K562 (cell line): Measurements from ENCODE around the gene TPRX2. TPM values are rescaled to one million over a fixed set of nuclear protein-coding genes. Genes with fewer than 3 reads are reported as not detected.
A peak's percentile ranks its signal among the peaks of the same experiment; 100 is the strongest.

Experiments used
- AFF4 ChIP-seq: sonication (generic); formaldehyde crosslinking; IDR thresholded peaks from 2 replicates; pipeline ENCODE4 v1.8.0; 2023; ENCODE audit warnings: mild to moderate bottlenecking, missing genetic modification reagents
- CBFA2T3 ChIP-seq: fragments of 450-650 bp; IDR thresholded peaks from 2 replicates; pipeline ENCODE4 v1.6.1; 2017
- CC2D1A ChIP-seq: fragments of 450-650 bp; IDR thresholded peaks from 2 replicates; pipeline ENCODE4 v1.6.1; 2017; ENCODE audit warnings: mild to moderate bottlenecking
- KAT7 ChIP-seq: sonication (generic); formaldehyde crosslinking; IDR thresholded peaks from 2 replicates; pipeline ENCODE4 v1.8.0; 2022; ENCODE audit warnings: missing genetic modification reagents, mild to moderate bottlenecking, borderline replicate concordance
- KDM2B ChIP-seq: fragments of 250-450 bp; sonication (Bioruptor Pico); IDR thresholded peaks from 2 replicates; pipeline ENCODE4 v1.8.0; 2021; ENCODE audit warnings: mild to moderate bottlenecking, moderate library complexity
- NFYB ChIP-seq: IDR thresholded peaks from 2 replicates; pipeline ENCODE4 v1.6.1; 2011; ENCODE audit warnings: mild to moderate bottlenecking, moderate library complexity; ENCODE audit not compliant: insufficient read length; ENCODE audit errors: extremely low read depth
- POLR2B ChIP-seq: fragments of 450-650 bp; IDR thresholded peaks from 2 replicates; pipeline ENCODE4 v1.6.1; 2018; ENCODE audit warnings: low read depth; ENCODE audit not compliant: partially characterized antibody
- RBM14 ChIP-seq: fragments of 200-400 bp; formaldehyde crosslinking; IDR thresholded peaks from 2 replicates; pipeline ENCODE4 v1.6.1; 2018; ENCODE audit warnings: low read depth, mild to moderate bottlenecking, low read length, moderate library complexity, borderline replicate concordance; ENCODE audit not compliant: insufficient read depth
- RNF2 ChIP-seq: sonication (generic); IDR thresholded peaks from 2 replicates; pipeline ENCODE4 v1.6.1; 2016
- TRIM24 ChIP-seq, 2 experiments: fragments of 450-650 bp; IDR thresholded peaks; 2 replicates each; pipeline ENCODE4 v1.6.1; 2016
- ZBTB33 ChIP-seq: sonication (generic); formaldehyde crosslinking; IDR thresholded peaks from 2 replicates; pipeline ENCODE4 v1.8.1; 2023; ENCODE audit warnings: mild to moderate bottlenecking, missing genetic modification reagents
- ZFPM2 ChIP-seq: fragments of 250-450 bp; sonication (Bioruptor Pico); IDR thresholded peaks from 2 replicates; pipeline ENCODE4 v1.5.1; 2022; ENCODE audit warnings: mild to moderate bottlenecking
- ZNF311 ChIP-seq: fragments of 250-450 bp; sonication (Bioruptor Pico); IDR thresholded peaks from 2 replicates; pipeline ENCODE4 v1.4.0; 2020; ENCODE audit warnings: mild to moderate bottlenecking, moderate library complexity
- polyA plus RNA-seq, 8 experiments: library from polyadenylated mRNA; depleted of rRNA in 4 of 8; stranded (reverse) in 5 of 8; unstranded in 3 of 8; fragments of >200 nt; fragmentation: Nextera tagmentation in 2 of 8; fragmentation: Illumina TruSeq in 1 of 8; extraction: Ambion mirVana in 2 of 8; extraction: Trizol in 1 of 8; gene quantifications; 2 replicates each; pipeline versions ENCODE4 v1.2.1 to v1.2.3, GENCODE V29; 2011 to 2014; ENCODE audit warnings: inconsistent platforms in 1 of 8, missing spikeins in 1 of 8
- total RNA-seq, 7 experiments: library from RNA; depleted of rRNA in 6 of 7; stranded (reverse); fragments of >200 nt in 6 of 7; fragmentation: Illumina TruSeq in 2 of 7; extraction: Trizol in 2 of 7; gene quantifications; 2 replicates each; pipeline versions ENCODE4 v1.2.1 to v1.2.3, GENCODE V29; 2011 to 2021; ENCODE audit warnings: low replicate concordance in 1 of 7
- TF ChIP-seq, protein P1 (sequence below): sonication (generic); formaldehyde crosslinking; IDR thresholded peaks from 2 replicates; pipeline ENCODE4 v1.8.1; 2023; ENCODE audit warnings: mild to moderate bottlenecking, missing genetic modification reagents
- TF ChIP-seq, protein P2 (sequence below): fragments of 250-450 bp; sonication (Bioruptor Pico); IDR thresholded peaks from 2 replicates; pipeline ENCODE4 v1.8.0; 2022; ENCODE audit warnings: moderate library complexity, mild to moderate bottlenecking, inconsistent platforms

The TPRX2 gene
- total and polyA plus RNA-seq, 9 of the 15 experiments (the other 6 are each of a cell fraction or from before 2014, with no cell fraction given), result not detected

- TF ChIP-seq, protein P1, sequence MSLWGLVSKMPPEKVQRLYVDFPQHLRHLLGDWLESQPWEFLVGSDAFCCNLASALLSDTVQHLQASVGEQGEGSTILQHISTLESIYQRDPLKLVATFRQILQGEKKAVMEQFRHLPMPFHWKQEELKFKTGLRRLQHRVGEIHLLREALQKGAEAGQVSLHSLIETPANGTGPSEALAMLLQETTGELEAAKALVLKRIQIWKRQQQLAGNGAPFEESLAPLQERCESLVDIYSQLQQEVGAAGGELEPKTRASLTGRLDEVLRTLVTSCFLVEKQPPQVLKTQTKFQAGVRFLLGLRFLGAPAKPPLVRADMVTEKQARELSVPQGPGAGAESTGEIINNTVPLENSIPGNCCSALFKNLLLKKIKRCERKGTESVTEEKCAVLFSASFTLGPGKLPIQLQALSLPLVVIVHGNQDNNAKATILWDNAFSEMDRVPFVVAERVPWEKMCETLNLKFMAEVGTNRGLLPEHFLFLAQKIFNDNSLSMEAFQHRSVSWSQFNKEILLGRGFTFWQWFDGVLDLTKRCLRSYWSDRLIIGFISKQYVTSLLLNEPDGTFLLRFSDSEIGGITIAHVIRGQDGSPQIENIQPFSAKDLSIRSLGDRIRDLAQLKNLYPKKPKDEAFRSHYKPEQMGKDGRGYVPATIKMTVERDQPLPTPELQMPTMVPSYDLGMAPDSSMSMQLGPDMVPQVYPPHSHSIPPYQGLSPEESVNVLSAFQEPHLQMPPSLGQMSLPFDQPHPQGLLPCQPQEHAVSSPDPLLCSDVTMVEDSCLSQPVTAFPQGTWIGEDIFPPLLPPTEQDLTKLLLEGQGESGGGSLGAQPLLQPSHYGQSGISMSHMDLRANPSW (CRISPR knock-in tag), result no peak
- peak; percentile 49; the same call in 1 of the 2 replicates for TF ChIP-seq AFF4 (CRISPR knock-in tag)
- TF ChIP-seq ZFPM2, result no peak
- peak; percentile 88 for TF ChIP-seq POLR2B
- TF ChIP-seq KDM2B (CRISPR knock-in tag), result no peak
- TF ChIP-seq RNF2, result peak; percentile 81
- TF ChIP-seq NFYB, result peak; percentile 83
- TF ChIP-seq TRIM24 (IDR thresholded peaks at IDR 0.05), result peak; percentile 99
- TF ChIP-seq KAT7 (CRISPR knock-in tag), result no peak
- TF ChIP-seq, protein P2, sequence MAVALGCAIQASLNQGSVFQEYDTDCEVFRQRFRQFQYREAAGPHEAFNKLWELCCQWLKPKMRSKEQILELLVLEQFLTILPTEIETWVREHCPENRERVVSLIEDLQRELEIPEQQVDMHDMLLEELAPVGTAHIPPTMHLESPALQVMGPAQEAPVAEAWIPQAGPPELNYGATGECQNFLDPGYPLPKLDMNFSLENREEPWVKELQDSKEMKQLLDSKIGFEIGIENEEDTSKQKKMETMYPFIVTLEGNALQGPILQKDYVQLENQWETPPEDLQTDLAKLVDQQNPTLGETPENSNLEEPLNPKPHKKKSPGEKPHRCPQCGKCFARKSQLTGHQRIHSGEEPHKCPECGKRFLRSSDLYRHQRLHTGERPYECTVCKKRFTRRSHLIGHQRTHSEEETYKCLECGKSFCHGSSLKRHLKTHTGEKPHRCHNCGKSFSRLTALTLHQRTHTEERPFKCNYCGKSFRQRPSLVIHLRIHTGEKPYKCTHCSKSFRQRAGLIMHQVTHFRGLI (CRISPR knock-in tag), result peak; percentile 86; the same call in 1 of the 2 replicates
- TF ChIP-seq ZBTB33 (CRISPR knock-in tag), result no peak; the same call in 1 of the 2 replicates
- no peak for TF ChIP-seq ZNF311 (CRISPR knock-in tag)
- TF ChIP-seq RBM14, result no peak
- TF ChIP-seq CBFA2T3, result peak; percentile 100
- peak; percentile 99 for TF ChIP-seq CC2D1A
Observed at GRCh38 chr19:47891923-47892666, 33.1 kb downstream of the TPRX2 start (continued).
